Sigmoid colon (tissue), 7 donors: ENCODE data around the gene DDX27. TPM values are rescaled to one million over a fixed set of nuclear protein-coding genes. Genes with fewer than 3 reads are reported as not detected.

Experiments used
- DNase-seq: peaks from one replicate; pipeline ENCODE4 v3.0.0-alpha.2; 2019
- H3K27ac ChIP-seq, 4 donors: fragments of 200-600 bp; sonication (generic); one replicate each; pipeline ENCODE4 v1.5.1; 2016 to 2019; ENCODE audit warnings: mild to moderate bottlenecking in 1 of 4
- H3K27me3 ChIP-seq, 3 donors: fragments of 200-600 bp; sonication (generic); one replicate each; pipeline ENCODE4 v1.5.1; 2019; ENCODE audit warnings: mild to moderate bottlenecking in 1 of 3
- H3K36me3 ChIP-seq, 4 donors: fragments of 200-600 bp; sonication (generic); one replicate each; pipeline ENCODE4 v1.5.1; 2016 to 2019
- H3K4me1 ChIP-seq, 4 donors: fragments of 200-600 bp; sonication (generic); one replicate each; pipeline ENCODE4 v1.5.1; 2017 to 2019
- H3K4me3 ChIP-seq, 4 donors: fragments of 200-600 bp; sonication (generic); one replicate each; pipeline ENCODE4 v1.5.1; 2017 to 2019; ENCODE audit warnings: mild to moderate bottlenecking in 2 of 4, moderate library complexity in 1 of 4
- H3K9me3 ChIP-seq, 4 donors: fragments of 200-600 bp in 3 of 4; sonication (generic) in 3 of 4; one replicate each; pipeline versions ENCODE4 v1.5.1 to v1.6.1; 2013 to 2019
- CTCF ChIP-seq, 4 experiments: fragments of 450-650 bp in 3 of 4; fragments of 200-600 bp in 1 of 4; IDR thresholded peaks; one replicate each; pipeline ENCODE4 v1.5.1; 2016 to 2019; ENCODE audit warnings: antibody characterized with exemption in 4 of 4, mild to moderate bottlenecking in 3 of 4, moderate library complexity in 2 of 4
- EP300 ChIP-seq, 4 donors: sonication (generic); formaldehyde crosslinking; IDR thresholded peaks; one replicate each; pipeline ENCODE4 v1.6.1; 2017; ENCODE audit warnings: antibody characterized with exemption in 4 of 4
- POLR2A ChIP-seq, 2 donors: fragments of 450-650 bp; IDR thresholded peaks; one replicate each; pipeline ENCODE4 v1.6.1; 2016; ENCODE audit warnings: antibody characterized with exemption in 2 of 2, mild to moderate bottlenecking in 2 of 2, moderate library complexity in 2 of 2
- POLR2AphosphoS5 ChIP-seq, 4 donors: sonication (generic); formaldehyde crosslinking; IDR thresholded peaks; one replicate each; pipeline ENCODE4 v1.6.1; 2017; ENCODE audit warnings: antibody characterized with exemption in 4 of 4
- WGBS, 2 donors: extraction: QIAGEN DNeasy Blood & Tissue Kit; methylation state at CpG; one replicate each; pipeline ENCODE4 v1.1.7; 2013; 5-methylcytosine and 5-hydroxymethylcytosine counted together
- intact Hi-C: fragments of 100-400 bp; cut with DNase I; formaldehyde crosslinking; loops from one replicate; pipeline ENCODE4 v1.15.1; 2023
- polyA plus RNA-seq, 3 donors: library from polyadenylated mRNA; stranded (reverse); fragments of 200-250 nt; gene quantifications; one replicate each; pipeline ENCODE4 v1.2.3, GENCODE V29; 2013
- total RNA-seq, 4 donors: library from RNA; depleted of rRNA; stranded (reverse); fragments of >200 nt; gene quantifications; one replicate each; pipeline ENCODE4 v1.1.0, GENCODE V29; 2016
- donor health status: healthy with polysubstance abuse.
- donor health status: Bipolar disorder and iron deficiency.
- donor health status: healthy.

Gene DDX27
- total and polyA plus RNA-seq, 7 donors: 16.8 to 40.4 (median 27.5) TPM

- no peak overlapping the region for H3K4me3 ChIP-seq
- intact Hi-C loops: no loop called here
- 91 to 95% methylated on average over 1 of the region's 1 CpG for WGBS, 2 donors
- no peak for TF ChIP-seq EP300 (IDR thresholded peaks at IDR 0.05)
- no peak for TF ChIP-seq CTCF (IDR thresholded peaks at IDR 0.05)
- TF ChIP-seq POLR2A (IDR thresholded peaks at IDR 0.05): no peak
- no peak for TF ChIP-seq POLR2AphosphoS5 (IDR thresholded peaks at IDR 0.05)
- H3K27me3 ChIP-seq: no peaks in the 10 kb centered on the region
- no peaks in the 10 kb centered on the region for H3K36me3 ChIP-seq
- no peaks in the 10 kb centered on the region for H3K4me1 ChIP-seq
- DNase-seq: no peak
- H3K27ac ChIP-seq: no peak overlapping the region
- H3K9me3 ChIP-seq: peaks cover 0 to 9% (median 0%) of the 10 kb centered on the region in 4 donors
Observed at GRCh38 chr20:49210101-49210756, 9.0 kb upstream of the DDX27 start.

- Histone ChIP-seq H3K27ac (no peak overlapping the region), H3K4me3 (no peak overlapping the region), H3K27me3 (no peaks in the 10 kb centered on the region), H3K4me1 (no peaks in the 10 kb centered on the region), H3K9me3 (peaks cover 0 to 9% (median 0%) of the 10 kb centered on the region in 4 donors), H3K36me3 (no peaks in the 10 kb centered on the region)
- no peak for DNase-seq
- no peak for TF ChIP-seq POLR2AphosphoS5 (IDR thresholded peaks at IDR 0.05)
- no peak for TF ChIP-seq CTCF (IDR thresholded peaks at IDR 0.05)
- no peak for TF ChIP-seq EP300 (IDR thresholded peaks at IDR 0.05)
- no peak for TF ChIP-seq POLR2A (IDR thresholded peaks at IDR 0.05)
- intact Hi-C loops: no loop called here
- 88% methylated on average over 1 of the region's 1 CpG for WGBS, 2 donors
Observed at GRCh38 chr20:49210757-49211110, 8.5 kb upstream of the DDX27 start.

GRCh38 chr20:49214571-49214970 is 4.6 kb upstream of the DDX27 start:
- DNase-seq: no peak
- Histone ChIP-seq H3K4me1 (peaks cover 0 to 4% (median 2%) of the 10 kb centered on the region in 4 donors), H3K36me3 (no peaks in the 10 kb centered on the region), H3K27me3 (no peaks in the 10 kb centered on the region), H3K9me3 (peaks cover 0 to 9% (median 0%) of the 10 kb centered on the region in 4 donors), H3K27ac (no peak overlapping the region), H3K4me3 (no peak overlapping the region)
- intact Hi-C loops: no loop called here
- no peak for TF ChIP-seq EP300 (IDR thresholded peaks at IDR 0.05)
- TF ChIP-seq POLR2A (IDR thresholded peaks at IDR 0.05): no peak
- TF ChIP-seq POLR2AphosphoS5 (IDR thresholded peaks at IDR 0.05): no peak
- no peak for TF ChIP-seq CTCF (IDR thresholded peaks at IDR 0.05)

- intact Hi-C loops: no loop called here
- H3K9me3 ChIP-seq: peaks cover 0 to 3% (median 0%) of the 10 kb centered on the region in 4 donors
- H3K4me1 ChIP-seq: peaks cover 0 to 11% (median 7%) of the 10 kb centered on the region in 4 donors
- H3K36me3 ChIP-seq: no peaks in the 10 kb centered on the region
- 87 to 92% methylated on average over 3 of the region's 3 CpGs for WGBS, 2 donors
- no peak for DNase-seq
- no peak overlapping the region for H3K4me3 ChIP-seq
- no peak for TF ChIP-seq POLR2AphosphoS5 (IDR thresholded peaks at IDR 0.05)
- no peak for TF ChIP-seq POLR2A (IDR thresholded peaks at IDR 0.05)
- TF ChIP-seq EP300 (IDR thresholded peaks at IDR 0.05): no peak
- no peak for TF ChIP-seq CTCF (IDR thresholded peaks at IDR 0.05)
- no peaks in the 10 kb centered on the region for H3K27me3 ChIP-seq
- H3K27ac ChIP-seq: no peak overlapping the region
Observed at GRCh38 chr20:49215232-49215631, 4.0 kb upstream of the DDX27 start.
